ENCODE results near the gene AXIN2.
"Not testable (repeated sequence)": the region's sequence is repeated elsewhere in the genome, so short reads cannot be mapped to it uniquely, and the experiment has no call there.

Gene AXIN2

DNA sequence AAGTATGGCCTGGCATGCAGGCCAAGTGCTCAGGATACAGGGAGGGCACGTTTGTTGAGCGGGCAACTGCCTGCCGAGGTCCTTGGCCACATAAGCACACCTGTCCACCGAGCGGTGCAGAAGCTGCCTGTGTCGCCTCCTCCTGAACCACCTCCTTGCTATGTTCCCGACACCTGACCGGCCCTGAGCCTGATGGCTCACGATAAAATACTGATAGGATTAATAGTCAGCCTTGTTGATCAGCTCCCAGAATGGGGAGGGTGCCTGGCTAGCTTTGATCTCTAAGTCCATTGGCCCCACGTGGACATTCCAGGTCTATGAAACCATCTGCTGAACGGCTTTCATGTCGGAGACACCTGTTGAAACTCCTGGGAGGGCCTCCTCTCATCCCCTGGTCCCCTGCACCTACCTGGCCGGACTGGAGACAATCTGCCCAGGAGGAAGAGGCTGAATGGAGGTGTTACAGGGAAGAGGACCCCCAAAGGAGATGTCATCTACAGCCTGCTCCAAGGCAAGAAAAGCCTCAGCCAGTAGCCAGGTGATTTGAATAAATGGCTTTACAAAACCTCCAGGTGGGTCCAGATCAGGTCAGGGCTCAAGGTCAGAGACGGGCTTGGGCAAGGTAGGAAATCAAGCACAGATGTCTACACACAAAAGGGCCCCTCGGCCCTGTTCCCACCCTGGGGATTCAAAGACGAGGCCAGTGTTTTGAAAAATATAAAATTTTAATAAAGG lies 33.4 kb downstream of the AXIN2 start:
- DNase-seq (ENCODE audit: extremely low read depth, low read depth), result no peak
- no peak for TF ChIP-seq CTCF (IDR thresholded peaks at IDR 0.05; ENCODE audit: low read depth, low read length, missing control alignments)
- no peak overlapping the region for H3K4me3 ChIP-seq (replicated peaks; ENCODE audit: low read depth, low read length)

DNA sequence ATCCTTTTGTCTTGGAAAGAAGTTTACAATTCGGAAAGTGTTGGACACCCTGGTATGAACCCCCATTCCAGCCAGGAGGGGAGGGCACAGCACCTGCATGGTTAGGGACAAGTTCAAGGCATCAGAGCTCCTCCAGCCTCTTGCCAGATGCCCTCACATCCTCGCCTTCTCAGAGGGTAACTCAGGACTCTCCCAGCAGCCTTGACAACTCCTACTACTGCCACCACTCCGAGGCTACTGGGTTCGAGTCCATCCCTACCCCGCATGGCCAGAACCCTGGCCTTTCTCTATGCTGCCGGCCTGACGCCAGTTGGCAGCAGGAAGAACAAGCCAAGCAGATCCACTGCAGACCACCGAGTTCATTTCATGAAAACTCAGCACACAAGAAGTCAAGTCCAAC lies 34.1 kb downstream of the AXIN2 start:
- DNase-seq (ENCODE audit: extremely low read depth, low read depth), result no peak
- TF ChIP-seq CTCF (IDR thresholded peaks at IDR 0.05; ENCODE audit: low read depth, low read length, missing control alignments), result no peak
- no peak overlapping the region for H3K4me3 ChIP-seq (replicated peaks; ENCODE audit: low read depth, low read length)

DNA sequence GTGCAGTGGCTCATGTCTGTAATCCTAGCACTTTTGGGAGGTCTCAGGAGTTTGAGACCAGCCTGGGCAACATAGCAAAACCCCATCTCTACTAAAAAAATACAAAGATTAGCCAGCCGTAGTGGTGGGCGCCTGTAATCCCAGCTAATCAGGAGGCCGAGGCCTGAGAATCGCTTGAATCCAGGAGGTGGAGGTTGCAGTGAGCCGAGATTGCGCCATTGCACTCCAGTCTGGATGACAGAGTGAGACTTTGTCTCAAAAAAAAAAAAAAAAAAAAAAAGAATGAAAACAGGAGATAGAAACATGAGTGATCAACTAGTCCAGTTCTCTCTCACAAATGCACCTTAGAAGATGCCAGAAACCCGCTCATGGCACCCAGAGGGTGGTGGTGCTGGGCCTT lies 34.6 kb downstream of the AXIN2 start:
- not testable (repeated sequence) for DNase-seq (ENCODE audit: extremely low read depth, low read depth); H3K4me3 ChIP-seq (replicated peaks; ENCODE audit: low read depth, low read length)

- no peak overlapping the region for H3K4me3 ChIP-seq (replicated peaks; ENCODE audit: low read depth, low read length)
- no peak for TF ChIP-seq CTCF (IDR thresholded peaks at IDR 0.05; ENCODE audit: low read depth, low read length, missing control alignments)
- DNase-seq (ENCODE audit: extremely low read depth, low read depth), result no peak
Observed at GRCh38 chr17:65523853-65524664, 37.4 kb downstream of the AXIN2 start.

- H3K4me3 ChIP-seq (replicated peaks; ENCODE audit: low read depth, low read length), result no peak overlapping the region
- no peak for DNase-seq (ENCODE audit: extremely low read depth, low read depth)
- no peak for TF ChIP-seq CTCF (IDR thresholded peaks at IDR 0.05; ENCODE audit: low read depth, low read length, missing control alignments)
Observed at GRCh38 chr17:65523411-65523810, 38.0 kb downstream of the AXIN2 start.

DNA sequence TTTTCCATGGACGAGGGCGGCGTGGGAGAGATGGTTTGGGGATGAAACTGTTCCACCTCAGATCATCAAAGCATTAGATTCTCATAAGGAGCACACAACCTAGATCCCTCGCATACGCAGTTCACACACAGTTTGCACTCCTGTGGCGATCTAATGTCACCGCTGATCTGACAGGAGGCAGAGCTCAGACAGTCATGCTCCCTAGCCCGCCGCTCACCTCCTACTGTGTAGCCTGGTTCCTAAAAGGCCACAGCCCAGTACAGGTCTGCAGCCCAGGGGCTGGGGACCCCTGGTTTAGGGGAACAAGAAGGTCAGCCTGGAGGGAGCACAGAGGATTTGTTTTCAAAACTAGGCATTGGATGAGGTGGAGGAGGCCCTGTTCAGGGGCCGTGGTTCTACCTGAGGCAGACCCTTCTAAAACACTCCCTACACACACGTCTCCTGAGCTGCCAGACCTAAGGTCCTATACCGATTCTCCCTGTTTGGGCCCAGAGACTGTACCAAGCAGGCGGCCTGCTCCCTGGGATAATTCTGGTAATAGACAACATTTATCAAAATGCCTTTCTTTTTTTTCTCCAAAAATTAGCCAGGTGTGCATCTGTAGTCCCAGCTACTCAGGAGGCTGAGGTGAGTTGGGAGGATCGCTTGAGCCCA lies 38.6 kb downstream of the AXIN2 start:
- no peak for DNase-seq (ENCODE audit: extremely low read depth, low read depth)
- H3K4me3 ChIP-seq (replicated peaks; ENCODE audit: low read depth, low read length), result no peak overlapping the region
- no peak for TF ChIP-seq CTCF (IDR thresholded peaks at IDR 0.05; ENCODE audit: low read depth, low read length, missing control alignments)

DNA sequence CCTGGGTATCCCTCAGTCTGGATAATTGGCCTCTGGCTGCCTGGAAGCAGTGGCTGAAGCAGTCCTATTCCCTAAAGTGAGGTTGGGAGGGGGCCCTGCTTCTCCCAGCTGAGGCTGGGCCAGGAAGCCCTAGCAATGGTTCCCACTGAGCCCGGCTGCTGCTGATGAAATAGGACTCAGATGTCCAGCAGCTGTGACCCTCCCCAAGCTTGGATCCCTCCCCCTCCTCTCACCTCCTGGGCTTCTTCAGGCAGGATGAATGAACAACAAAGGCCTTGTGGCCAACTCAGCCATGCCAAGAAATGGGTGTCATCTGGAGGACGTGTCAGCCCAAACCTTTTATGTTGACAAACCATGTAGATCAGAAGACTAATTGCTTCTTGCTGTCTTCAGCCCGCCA lies 42.0 kb downstream of the AXIN2 start:
- no peak for DNase-seq (ENCODE audit: extremely low read depth, low read depth)
- no peak overlapping the region for H3K4me3 ChIP-seq (replicated peaks; ENCODE audit: low read depth, low read length)
- TF ChIP-seq CTCF (IDR thresholded peaks at IDR 0.05; ENCODE audit: low read depth, low read length, missing control alignments), result no peak

Data from HFF-Myc (cell line).